Progenitor cell of endocrine pancreas (in vitro differentiated cells): ENCODE measurements around the gene HIVEP3. TPM values are rescaled to one million over a fixed set of nuclear protein-coding genes. Genes with fewer than 3 reads are reported as not detected.

Experiments
- DNase-seq: peaks from one replicate; pipeline ENCODE4 v3.0.0; 2021; ENCODE audit warnings: low spot score; ENCODE audit not compliant: unreplicated experiment
- H3K27ac Mint-ChIP-seq: 2 replicates; pipeline ENCODE4 v1.8.0; 2021; ENCODE audit warnings: mild to moderate bottlenecking, moderate library complexity, mixed read lengths
- H3K27me3 Mint-ChIP-seq: 2 replicates; pipeline ENCODE4 v1.8.0; 2021; ENCODE audit warnings: mixed read lengths
- H3K36me3 Mint-ChIP-seq: 2 replicates; pipeline ENCODE4 v1.8.0; 2022; ENCODE audit warnings: mixed read lengths; ENCODE audit not compliant: insufficient read depth
- H3K4me1 Mint-ChIP-seq: 2 replicates; pipeline ENCODE4 v1.8.0; 2021; ENCODE audit warnings: low read depth, mixed read lengths
- H3K4me3 Mint-ChIP-seq: 2 replicates; pipeline ENCODE4 v1.8.0; 2021; ENCODE audit warnings: low read depth, mild to moderate bottlenecking, moderate library complexity, mixed read lengths
- H3K9me3 Mint-ChIP-seq: 2 replicates; pipeline ENCODE4 v1.8.0; 2021; ENCODE audit warnings: low read depth, mixed read lengths
- total RNA-seq: library from RNA; stranded (reverse); gene quantifications from 2 replicates; pipeline ENCODE4 v1.2.1, GENCODE V29; 2021
- TF ChIP-seq, protein P1 (sequence below): fragments of 200-600 bp; sonication (generic); IDR thresholded peaks from one replicate; pipeline ENCODE4 v1.5.0; 2021; ENCODE audit warnings: antibody characterized with exemption, mild to moderate bottlenecking; ENCODE audit not compliant: unreplicated experiment

HIVEP3 gene
- total RNA-seq, 1 donor from 2014 or later: 1.1 TPM

DNA sequence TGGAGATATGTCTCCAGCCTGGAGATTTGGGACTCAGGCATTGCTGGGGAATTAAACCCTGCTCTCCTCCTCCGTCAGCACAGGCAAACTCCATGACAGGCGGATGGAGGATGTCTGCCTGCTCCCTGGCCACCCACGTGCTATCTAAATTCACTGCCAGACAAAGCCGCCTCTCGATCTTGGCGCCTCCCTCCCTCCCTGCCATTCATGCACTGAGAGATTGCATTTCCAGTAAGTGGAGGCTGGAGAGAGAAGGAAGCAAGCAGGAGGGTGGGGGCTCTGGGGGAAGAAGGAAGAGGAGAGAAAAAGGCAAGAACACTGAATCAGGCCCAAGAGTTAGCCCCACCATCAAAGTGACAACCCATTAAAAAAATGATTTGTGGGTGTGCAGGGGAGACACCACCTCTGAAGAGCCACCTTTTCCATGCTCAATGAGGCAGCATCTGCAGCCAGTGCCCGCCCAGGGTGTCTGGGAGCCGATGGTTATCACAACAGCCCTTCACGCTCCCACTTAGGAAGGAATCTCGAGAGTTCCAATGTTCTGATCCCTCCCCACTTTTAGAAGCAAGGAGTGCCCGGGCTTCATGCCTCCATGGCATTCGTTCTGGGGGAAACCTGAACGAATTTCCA is 183.0 kb downstream of the HIVEP3 start:
- peaks cover 18% of the 10 kb centered on the region for H3K27me3 Mint-ChIP-seq
- no peak overlapping the region for H3K27ac Mint-ChIP-seq
- H3K4me3 Mint-ChIP-seq: no peak overlapping the region
- no peaks in the 10 kb centered on the region for H3K9me3 Mint-ChIP-seq
- H3K4me1 Mint-ChIP-seq: no peaks in the 10 kb centered on the region
- TF ChIP-seq, protein P1, sequence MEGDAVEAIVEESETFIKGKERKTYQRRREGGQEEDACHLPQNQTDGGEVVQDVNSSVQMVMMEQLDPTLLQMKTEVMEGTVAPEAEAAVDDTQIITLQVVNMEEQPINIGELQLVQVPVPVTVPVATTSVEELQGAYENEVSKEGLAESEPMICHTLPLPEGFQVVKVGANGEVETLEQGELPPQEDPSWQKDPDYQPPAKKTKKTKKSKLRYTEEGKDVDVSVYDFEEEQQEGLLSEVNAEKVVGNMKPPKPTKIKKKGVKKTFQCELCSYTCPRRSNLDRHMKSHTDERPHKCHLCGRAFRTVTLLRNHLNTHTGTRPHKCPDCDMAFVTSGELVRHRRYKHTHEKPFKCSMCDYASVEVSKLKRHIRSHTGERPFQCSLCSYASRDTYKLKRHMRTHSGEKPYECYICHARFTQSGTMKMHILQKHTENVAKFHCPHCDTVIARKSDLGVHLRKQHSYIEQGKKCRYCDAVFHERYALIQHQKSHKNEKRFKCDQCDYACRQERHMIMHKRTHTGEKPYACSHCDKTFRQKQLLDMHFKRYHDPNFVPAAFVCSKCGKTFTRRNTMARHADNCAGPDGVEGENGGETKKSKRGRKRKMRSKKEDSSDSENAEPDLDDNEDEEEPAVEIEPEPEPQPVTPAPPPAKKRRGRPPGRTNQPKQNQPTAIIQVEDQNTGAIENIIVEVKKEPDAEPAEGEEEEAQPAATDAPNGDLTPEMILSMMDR: no peak
- DNase-seq: no peak
- H3K36me3 Mint-ChIP-seq: no peaks in the 10 kb centered on the region

DNA sequence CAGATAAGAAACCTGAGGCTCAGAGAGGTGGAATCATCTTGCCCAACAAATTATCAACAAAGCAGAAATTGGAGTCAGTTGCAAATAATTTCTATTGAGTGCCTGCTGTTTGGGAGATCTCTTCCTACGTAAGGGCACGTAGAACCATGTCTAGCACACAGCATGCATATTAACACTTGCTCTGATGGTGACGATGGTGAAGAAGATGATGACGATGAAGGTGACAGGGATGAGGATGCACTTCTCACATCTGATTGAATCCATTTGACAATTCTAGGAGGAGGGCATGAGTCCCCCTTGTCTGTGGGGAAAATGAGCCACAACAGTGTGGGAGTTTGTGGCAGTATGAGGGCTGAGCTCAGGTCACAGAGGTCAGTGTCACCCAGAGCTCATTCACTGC is 183.6 kb downstream of the HIVEP3 start:
- Mint-ChIP-seq H3K36me3 (no peaks in the 10 kb centered on the region), H3K4me3 (no peak overlapping the region), H3K9me3 (no peaks in the 10 kb centered on the region), H3K4me1 (no peaks in the 10 kb centered on the region), H3K27ac (no peak overlapping the region), H3K27me3 (peaks cover 18% of the 10 kb centered on the region)
- DNase-seq: no peak
- TF ChIP-seq, protein P1: no peak

DNA sequence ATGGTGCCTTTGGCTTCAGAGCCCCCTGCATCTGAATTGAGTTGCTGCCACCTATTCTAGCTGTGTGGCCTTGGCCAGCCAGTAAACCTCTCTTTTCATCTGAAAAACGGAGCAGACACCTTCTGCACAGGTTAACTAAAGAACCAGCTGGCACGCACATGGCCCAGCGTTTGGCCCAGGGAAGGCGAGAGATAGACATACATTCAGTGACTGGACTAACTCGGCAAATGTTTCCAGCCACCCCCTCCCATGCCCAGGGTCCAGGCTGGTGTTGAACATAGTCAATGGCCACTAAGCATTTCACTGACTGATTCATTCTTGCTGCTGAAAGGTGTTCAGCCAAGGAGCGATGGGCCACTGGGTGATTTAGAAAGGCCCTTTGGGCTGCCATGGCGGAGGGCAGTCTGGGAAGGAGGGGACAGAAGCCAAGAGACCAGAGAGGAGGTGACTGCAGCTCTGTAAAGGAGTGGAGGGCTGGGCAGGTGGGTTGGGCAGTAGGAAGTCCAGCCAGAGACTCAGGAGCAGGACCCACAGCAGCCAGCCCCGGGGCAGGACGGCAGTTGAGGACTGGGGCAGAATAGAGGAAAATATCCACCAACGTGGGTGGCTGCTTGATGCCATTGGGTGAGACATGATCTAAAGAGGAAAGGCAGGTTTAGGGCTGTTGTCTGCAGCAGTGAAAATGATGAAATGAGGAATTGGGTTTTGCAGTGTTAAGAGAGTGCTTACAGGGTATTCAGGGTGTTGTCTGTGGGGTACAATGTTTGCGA is 184.3 kb downstream of the HIVEP3 start:
- TF ChIP-seq, protein P1: no peak

DNA sequence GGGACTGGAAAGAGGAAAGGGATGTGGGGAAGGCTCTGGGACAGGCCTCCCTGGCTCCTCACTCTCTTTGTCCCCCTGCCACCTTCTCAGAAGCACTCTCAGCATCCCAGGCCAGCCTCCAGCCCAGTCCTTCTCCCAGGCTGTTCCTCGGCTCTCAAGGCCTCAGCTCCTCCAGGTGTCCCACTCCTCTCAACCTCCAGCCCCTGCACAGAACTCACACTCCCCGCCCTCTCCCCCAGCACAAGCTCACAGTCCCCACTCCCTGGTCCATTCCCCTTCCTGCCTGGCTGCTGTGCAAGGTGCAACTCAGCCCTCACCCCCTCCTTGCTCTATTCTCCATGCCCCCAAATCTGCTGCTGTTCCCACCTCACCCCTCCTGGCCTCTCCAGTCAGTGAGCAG is 185.0 kb downstream of the HIVEP3 start:
- Mint-ChIP-seq H3K27me3 (peaks cover 25% of the 10 kb centered on the region), H3K4me3 (no peak overlapping the region), H3K9me3 (no peaks in the 10 kb centered on the region), H3K27ac (no peak overlapping the region), H3K36me3 (no peaks in the 10 kb centered on the region), H3K4me1 (no peaks in the 10 kb centered on the region)
- TF ChIP-seq, protein P1: no peak
- no peak for DNase-seq

More for the DNA sequence above, 184.3 kb downstream of the HIVEP3 start:
- Mint-ChIP-seq H3K27ac (no peak overlapping the region), H3K36me3 (no peaks in the 10 kb centered on the region), H3K9me3 (no peaks in the 10 kb centered on the region), H3K4me3 (no peak overlapping the region), H3K27me3 (peaks cover 21% of the 10 kb centered on the region), H3K4me1 (no peaks in the 10 kb centered on the region)
- no peak for DNase-seq

DNA sequence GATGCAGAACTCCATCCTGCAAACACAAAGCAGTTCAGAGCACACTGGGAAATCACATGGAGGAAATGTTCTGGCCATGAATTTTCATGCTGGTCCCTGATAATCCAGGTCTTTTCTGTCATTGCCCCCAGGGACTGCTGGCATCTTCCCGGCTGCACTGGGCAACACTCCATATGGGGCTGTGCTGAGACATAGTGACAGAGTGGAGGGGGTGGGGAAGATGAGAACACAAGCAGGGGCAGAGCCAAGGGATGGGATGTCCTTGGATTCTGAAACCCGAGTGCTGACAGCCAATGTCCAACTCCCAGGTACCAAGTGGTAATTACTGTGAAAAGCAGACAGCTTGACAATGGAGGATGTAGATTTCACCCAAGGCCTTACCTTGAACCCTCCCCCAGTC is 185.7 kb downstream of the HIVEP3 start:
- H3K4me1 Mint-ChIP-seq: no peaks in the 10 kb centered on the region

More for the DNA sequence above, 185.7 kb downstream of the HIVEP3 start:
- no peaks in the 10 kb centered on the region for H3K9me3 Mint-ChIP-seq
- no peak overlapping the region for H3K4me3 Mint-ChIP-seq
- TF ChIP-seq, protein P1: no peak
- peaks cover 25% of the 10 kb centered on the region for H3K27me3 Mint-ChIP-seq
- H3K36me3 Mint-ChIP-seq: no peaks in the 10 kb centered on the region
- no peak overlapping the region for H3K27ac Mint-ChIP-seq
- no peak for DNase-seq
